ENCODE data around the gene RAVER1. TPM values are rescaled to one million over a fixed set of nuclear protein-coding genes. Genes with fewer than 3 reads are reported as not detected.

RAVER1 gene
- total RNA-seq, 1 experiment from 2014 or later = 87.7 TPM

DNA sequence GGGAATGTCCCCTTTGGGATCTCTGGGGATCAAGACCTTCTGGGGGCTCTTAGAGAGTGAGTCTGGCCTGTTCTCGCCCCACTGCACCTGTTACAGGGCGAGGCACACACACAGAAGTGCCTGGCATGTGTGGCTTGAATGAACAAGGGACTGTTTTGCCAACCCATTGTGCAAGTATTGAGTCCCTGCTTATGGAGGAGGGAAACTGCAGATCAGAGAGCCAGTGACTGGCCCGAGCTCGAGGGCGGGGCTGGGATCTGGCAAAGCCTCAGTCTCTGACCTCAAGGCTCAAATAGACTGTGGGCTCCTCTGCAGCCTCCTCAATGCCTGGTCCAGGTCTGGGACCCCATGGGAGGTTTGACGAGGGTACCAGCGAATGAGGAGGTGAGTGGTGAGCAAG lies 5.5 kb downstream of the RAVER1 start:
- H3K27me3 ChIP-seq (replicated peaks; ENCODE audit: insufficient read depth, low read depth, low read length, poor library complexity) = no peaks in the 10 kb centered on the region
- intact Hi-C loops (cut with micrococcal nuclease; ENCODE audit: unreplicated experiment) = no loop called here
- no TSS peak for BruUV-seq (replicated peaks)
- CTCF ChIA-PET = no interaction called here
- peaks cover 78% of the 10 kb centered on the region for H3K36me3 ChIP-seq (ENCODE audit: insufficient read depth, low read length, poor library complexity, severe bottlenecking)
- no peaks in the 10 kb centered on the region for H3K9me3 ChIP-seq (ENCODE audit: low read depth, low read length, poor library complexity, severe bottlenecking)
- H3K27ac ChIP-seq (ENCODE audit: low read depth, low read length, poor library complexity, severe bottlenecking) = no peak overlapping the region
- TF ChIP-seq, protein P1, sequence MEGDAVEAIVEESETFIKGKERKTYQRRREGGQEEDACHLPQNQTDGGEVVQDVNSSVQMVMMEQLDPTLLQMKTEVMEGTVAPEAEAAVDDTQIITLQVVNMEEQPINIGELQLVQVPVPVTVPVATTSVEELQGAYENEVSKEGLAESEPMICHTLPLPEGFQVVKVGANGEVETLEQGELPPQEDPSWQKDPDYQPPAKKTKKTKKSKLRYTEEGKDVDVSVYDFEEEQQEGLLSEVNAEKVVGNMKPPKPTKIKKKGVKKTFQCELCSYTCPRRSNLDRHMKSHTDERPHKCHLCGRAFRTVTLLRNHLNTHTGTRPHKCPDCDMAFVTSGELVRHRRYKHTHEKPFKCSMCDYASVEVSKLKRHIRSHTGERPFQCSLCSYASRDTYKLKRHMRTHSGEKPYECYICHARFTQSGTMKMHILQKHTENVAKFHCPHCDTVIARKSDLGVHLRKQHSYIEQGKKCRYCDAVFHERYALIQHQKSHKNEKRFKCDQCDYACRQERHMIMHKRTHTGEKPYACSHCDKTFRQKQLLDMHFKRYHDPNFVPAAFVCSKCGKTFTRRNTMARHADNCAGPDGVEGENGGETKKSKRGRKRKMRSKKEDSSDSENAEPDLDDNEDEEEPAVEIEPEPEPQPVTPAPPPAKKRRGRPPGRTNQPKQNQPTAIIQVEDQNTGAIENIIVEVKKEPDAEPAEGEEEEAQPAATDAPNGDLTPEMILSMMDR (conservative IDR thresholded peaks at IDR 0.05; ENCODE audit: low read depth, low read length) = no peak
- H3K4me1 ChIP-seq (ENCODE audit: insufficient read depth, low read length, poor library complexity, severe bottlenecking) = peaks cover 8% of the 10 kb centered on the region
- DNase-seq (ENCODE audit: low spot score) = no peak
- POLR2A ChIA-PET (ENCODE audit: low non-redundant PET) = no interaction called here
- H3K4me3 ChIP-seq (ENCODE audit: low read depth, low read length, poor library complexity, severe bottlenecking) = no peak overlapping the region

DNA sequence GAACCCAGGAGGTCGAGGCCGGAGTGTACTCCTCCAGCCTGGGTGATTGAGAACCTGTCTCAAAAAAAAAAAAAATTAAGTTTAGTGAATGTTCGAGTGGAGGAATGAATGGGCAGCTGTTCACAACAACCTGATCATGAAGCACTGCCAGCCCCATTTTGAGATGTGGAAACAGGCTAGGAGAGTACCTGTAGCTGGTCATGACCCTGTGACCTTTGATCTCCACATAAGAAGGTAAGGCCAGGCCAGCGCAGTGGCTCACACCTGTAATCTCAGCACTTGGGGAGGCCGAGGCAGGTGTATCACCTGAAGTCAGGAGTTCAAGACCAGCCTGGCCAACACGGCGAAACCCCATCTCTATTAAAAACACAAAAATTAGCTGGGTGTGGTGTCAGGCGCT lies 7.6 kb downstream of the RAVER1 start:
- H3K36me3 ChIP-seq (ENCODE audit: insufficient read depth, low read length, poor library complexity, severe bottlenecking) = peaks cover 93% of the 10 kb centered on the region
- no peak for TF ChIP-seq EZH2 (IDR thresholded peaks at IDR 0.05; ENCODE audit: borderline replicate concordance, low read depth, low read length, poor library complexity, severe bottlenecking)
- TF ChIP-seq, protein P1 (conservative IDR thresholded peaks at IDR 0.05; ENCODE audit: low read depth, low read length) = no peak
- intact Hi-C loops (cut with micrococcal nuclease; ENCODE audit: unreplicated experiment) = no loop called here
- no peaks in the 10 kb centered on the region for H3K4me1 ChIP-seq (ENCODE audit: insufficient read depth, low read length, poor library complexity, severe bottlenecking)
- POLR2A ChIA-PET (ENCODE audit: low non-redundant PET) = interaction anchor here (0.6 kb wide), 1 partner anchor 19 kb away, joined by 7 read pairs; no protein-coding TSS in a partner anchor
- no TSS peak for BruUV-seq (replicated peaks)
- H3K9me3 ChIP-seq (ENCODE audit: low read depth, low read length, poor library complexity, severe bottlenecking) = no peaks in the 10 kb centered on the region
- no peak overlapping the region for H3K27ac ChIP-seq (ENCODE audit: low read depth, low read length, poor library complexity, severe bottlenecking)
- DNase-seq (ENCODE audit: low spot score) = no peak
- no peaks in the 10 kb centered on the region for H3K27me3 ChIP-seq (replicated peaks; ENCODE audit: insufficient read depth, low read depth, low read length, poor library complexity)
- H3K4me3 ChIP-seq (ENCODE audit: low read depth, low read length, poor library complexity, severe bottlenecking) = no peak overlapping the region
- CTCF ChIA-PET = no interaction called here

DNA sequence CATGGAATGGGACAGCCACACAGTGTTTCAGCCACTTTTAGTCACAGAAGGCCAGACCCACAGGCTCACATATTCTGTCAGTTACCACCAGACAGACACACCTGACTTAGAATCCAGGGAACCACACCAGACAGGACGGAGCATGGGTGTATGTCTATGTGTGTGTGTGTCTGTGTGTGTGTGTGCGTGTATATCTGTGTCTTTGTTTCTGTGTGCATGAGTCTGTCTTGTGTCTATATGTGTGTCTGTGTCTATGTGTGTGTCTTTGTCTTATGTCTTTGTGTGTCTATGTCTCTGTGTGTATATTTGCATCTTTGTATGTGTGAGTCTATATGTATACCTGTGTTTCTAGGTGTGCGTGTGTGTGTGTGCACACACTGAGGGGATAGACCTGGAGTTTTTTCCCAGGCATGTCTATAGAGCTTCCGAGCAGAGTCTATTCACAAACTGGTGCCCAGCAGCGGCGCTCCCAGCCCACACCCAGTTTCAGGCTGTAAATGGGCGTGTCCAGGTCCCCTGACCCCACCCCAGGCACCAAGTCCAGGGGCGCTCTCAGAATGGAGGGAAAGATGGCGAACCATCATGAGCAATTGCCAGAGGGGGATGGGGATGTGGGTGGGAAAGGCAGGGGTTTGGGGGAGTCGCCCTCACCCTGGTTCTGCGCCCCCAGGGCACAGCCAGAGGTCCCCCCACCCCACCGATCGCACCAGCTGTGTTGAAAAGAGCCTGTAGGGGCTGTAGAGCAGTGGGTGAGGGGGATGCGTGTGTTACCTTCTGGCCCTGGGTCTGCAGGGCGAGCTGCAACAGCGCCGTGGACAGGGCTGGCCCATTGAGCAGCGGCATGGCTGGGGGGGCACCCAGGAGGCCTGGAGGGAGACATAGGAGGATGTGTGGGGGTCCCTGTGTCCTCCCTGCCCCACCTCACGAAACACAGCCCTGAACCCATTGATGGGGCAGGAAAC lies 11.2 kb downstream of the RAVER1 start:
- BruUV-seq (replicated peaks) = no TSS peak
- ChIA-PET POLR2A (ENCODE audit: low non-redundant PET) (no interaction called here), CTCF (no interaction called here)
- Histone ChIP-seq H3K27me3 (replicated peaks; ENCODE audit: insufficient read depth, low read depth, low read length, poor library complexity) (no peaks in the 10 kb centered on the region), H3K9me3 (ENCODE audit: low read depth, low read length, poor library complexity, severe bottlenecking) (no peaks in the 10 kb centered on the region), H3K4me3 (ENCODE audit: low read depth, low read length, poor library complexity, severe bottlenecking) (no peak overlapping the region), H3K4me1 (ENCODE audit: insufficient read depth, low read length, poor library complexity, severe bottlenecking) (no peaks in the 10 kb centered on the region), H3K36me3 (ENCODE audit: insufficient read depth, low read length, poor library complexity, severe bottlenecking) (peaks cover 87% of the 10 kb centered on the region), H3K27ac (ENCODE audit: low read depth, low read length, poor library complexity, severe bottlenecking) (no peak overlapping the region)
- DNase-seq (ENCODE audit: low spot score) = no peak
- no peak for TF ChIP-seq EZH2 (IDR thresholded peaks at IDR 0.05; ENCODE audit: borderline replicate concordance, low read depth, low read length, poor library complexity, severe bottlenecking)
- TF ChIP-seq, protein P1 (conservative IDR thresholded peaks at IDR 0.05; ENCODE audit: low read depth, low read length) = no peak
- intact Hi-C loops (cut with micrococcal nuclease; ENCODE audit: unreplicated experiment) = no loop called here

All from A673 (cell line).